HG02623 (cell line): ENCODE results near the gene PRKCE.

ENCODE experiments used
- ATAC-seq: cut with Tn5 transposase; IDR thresholded peaks from one replicate; pipeline ENCODE4 v1.9.1; 2021; ENCODE audit warnings: moderate library complexity; ENCODE audit not compliant: unreplicated experiment

PRKCE gene

GRCh38 chr2:46151577-46151976 is 500.1 kb downstream of the PRKCE start:
- no peak for ATAC-seq

- ATAC-seq = no peak
These were observed 502.7 kb downstream of the PRKCE start for GRCh38 chr2:46153996-46154753.

- no peak for ATAC-seq
These were observed 505.8 kb downstream of the PRKCE start for GRCh38 chr2:46157072-46157965.

GRCh38 chr2:46157966-46158310 is 506.5 kb downstream of the PRKCE start:
- no peak for ATAC-seq

GRCh38 chr2:46158661-46159060 is 507.2 kb downstream of the PRKCE start:
- no peak for ATAC-seq

GRCh38 chr2:46160326-46160725 is 508.9 kb downstream of the PRKCE start:
- ATAC-seq = no peak

GRCh38 chr2:46161315-46161714 is 509.8 kb downstream of the PRKCE start:
- ATAC-seq = no peak

GRCh38 chr2:46161911-46162310 is 510.4 kb downstream of the PRKCE start:
- no peak for ATAC-seq

- ATAC-seq = no peak
These were observed 511.0 kb downstream of the PRKCE start for GRCh38 chr2:46162329-46163097.

GRCh38 chr2:46163098-46163430 is 511.6 kb downstream of the PRKCE start:
- no peak for ATAC-seq

GRCh38 chr2:46163804-46164528 is 512.5 kb downstream of the PRKCE start:
- no peak for ATAC-seq

- no peak for ATAC-seq
These were observed 513.2 kb downstream of the PRKCE start for GRCh38 chr2:46164529-46165301.

GRCh38 chr2:46165916-46166315 is 514.4 kb downstream of the PRKCE start:
- ATAC-seq = no peak

- no peak for ATAC-seq
These were observed 515.9 kb downstream of the PRKCE start for GRCh38 chr2:46167406-46167805.

GRCh38 chr2:46167924-46168323 is 516.4 kb downstream of the PRKCE start:
- no peak for ATAC-seq

GRCh38 chr2:46169467-46169866 is 518.0 kb downstream of the PRKCE start:
- no peak for ATAC-seq

GRCh38 chr2:46170026-46170425 is 518.6 kb downstream of the PRKCE start:
- ATAC-seq = no peak

- no peak for ATAC-seq
These were observed 519.3 kb downstream of the PRKCE start for GRCh38 chr2:46170611-46171350.

- no peak for ATAC-seq
These were observed 520.0 kb downstream of the PRKCE start for GRCh38 chr2:46171411-46171953.
